ENCODE measurements around the gene FAXC.

FAXC gene

DNA sequence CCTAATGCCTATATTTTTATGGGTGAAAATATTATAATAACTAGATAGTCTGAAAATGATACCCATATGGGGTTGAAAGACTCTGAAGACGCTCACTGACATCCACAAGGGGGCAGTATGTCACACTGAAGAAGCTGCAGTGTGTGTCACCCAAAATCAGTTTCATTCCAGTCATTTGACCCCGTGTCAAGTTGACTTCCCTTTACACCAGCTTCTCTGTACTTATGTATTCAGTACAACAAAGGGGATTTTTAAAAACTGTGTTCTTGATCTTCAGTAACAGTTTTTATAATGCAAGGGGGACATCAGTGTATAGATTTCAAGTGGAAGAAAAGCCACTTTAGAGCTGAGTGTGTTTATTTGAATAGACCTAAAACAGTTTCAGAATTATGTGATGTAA is 19.3 kb downstream of the FAXC start:
- Histone ChIP-seq H3K27me3 (replicated peaks; ENCODE audit: control insufficient read depth, insufficient read depth, low read length) (no peaks in the 10 kb centered on the region), H3K4me3 (replicated peaks; ENCODE audit: low read depth, low read length) (no peak overlapping the region), H3K36me3 (ENCODE audit: control insufficient read depth, insufficient read depth, low read length) (no peaks in the 10 kb centered on the region)
- TF ChIP-seq, protein P1, sequence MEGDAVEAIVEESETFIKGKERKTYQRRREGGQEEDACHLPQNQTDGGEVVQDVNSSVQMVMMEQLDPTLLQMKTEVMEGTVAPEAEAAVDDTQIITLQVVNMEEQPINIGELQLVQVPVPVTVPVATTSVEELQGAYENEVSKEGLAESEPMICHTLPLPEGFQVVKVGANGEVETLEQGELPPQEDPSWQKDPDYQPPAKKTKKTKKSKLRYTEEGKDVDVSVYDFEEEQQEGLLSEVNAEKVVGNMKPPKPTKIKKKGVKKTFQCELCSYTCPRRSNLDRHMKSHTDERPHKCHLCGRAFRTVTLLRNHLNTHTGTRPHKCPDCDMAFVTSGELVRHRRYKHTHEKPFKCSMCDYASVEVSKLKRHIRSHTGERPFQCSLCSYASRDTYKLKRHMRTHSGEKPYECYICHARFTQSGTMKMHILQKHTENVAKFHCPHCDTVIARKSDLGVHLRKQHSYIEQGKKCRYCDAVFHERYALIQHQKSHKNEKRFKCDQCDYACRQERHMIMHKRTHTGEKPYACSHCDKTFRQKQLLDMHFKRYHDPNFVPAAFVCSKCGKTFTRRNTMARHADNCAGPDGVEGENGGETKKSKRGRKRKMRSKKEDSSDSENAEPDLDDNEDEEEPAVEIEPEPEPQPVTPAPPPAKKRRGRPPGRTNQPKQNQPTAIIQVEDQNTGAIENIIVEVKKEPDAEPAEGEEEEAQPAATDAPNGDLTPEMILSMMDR (IDR thresholded peaks at IDR 0.05; ENCODE audit: insufficient read depth, low read length, poor library complexity, severe bottlenecking), result peak; percentile 72
- DNase-seq (ENCODE audit: extremely low read depth, insufficient read length), result peak; percentile 48

DNA sequence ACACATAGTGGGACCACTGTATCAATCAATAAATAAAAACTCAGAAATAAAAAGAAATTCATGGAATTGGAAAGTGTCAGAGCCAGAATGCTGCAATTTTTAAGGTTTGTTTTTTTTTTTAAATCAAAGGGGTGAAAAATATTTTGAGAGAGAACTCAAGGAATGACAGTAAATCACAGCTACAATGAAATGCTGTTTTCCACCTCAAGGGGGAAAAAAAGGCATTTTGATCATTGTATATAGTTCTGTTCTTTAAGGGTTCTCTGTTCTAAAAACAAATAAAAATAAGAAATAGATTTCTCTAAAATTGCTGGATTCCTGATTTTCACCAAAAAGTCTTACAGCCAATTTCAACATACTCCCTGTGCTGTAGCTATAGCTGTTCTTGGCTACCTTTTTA is 24.5 kb downstream of the FAXC start:
- Histone ChIP-seq H3K4me3 (replicated peaks; ENCODE audit: low read depth, low read length) (no peak overlapping the region), H3K36me3 (ENCODE audit: control insufficient read depth, insufficient read depth, low read length) (no peaks in the 10 kb centered on the region), H3K27me3 (replicated peaks; ENCODE audit: control insufficient read depth, insufficient read depth, low read length) (no peaks in the 10 kb centered on the region; the same call in 1 of the 2 replicates)
- DNase-seq (ENCODE audit: extremely low read depth, insufficient read length), result no peak
- TF ChIP-seq, protein P1 (IDR thresholded peaks at IDR 0.05; ENCODE audit: insufficient read depth, low read length, poor library complexity, severe bottlenecking), result no peak

DNA sequence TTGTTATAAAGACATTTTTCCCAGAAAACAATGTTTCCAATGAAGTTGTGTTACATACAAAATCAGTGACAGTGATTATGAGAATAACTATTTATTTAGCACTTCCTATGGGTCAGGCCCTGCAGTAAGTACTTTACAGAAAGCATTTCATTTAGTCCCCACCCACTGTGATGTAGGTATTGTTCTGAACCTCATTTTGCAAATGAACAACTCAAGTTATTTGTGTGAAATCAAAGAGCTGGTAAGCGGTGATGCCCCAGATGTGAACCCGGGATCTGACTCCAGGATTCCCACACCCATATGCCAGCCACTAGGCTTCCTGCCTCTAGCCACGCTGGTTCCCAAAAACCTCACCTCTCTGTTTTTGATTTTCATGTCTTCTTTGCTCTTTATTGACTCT is 30.9 kb downstream of the FAXC start:
- Histone ChIP-seq H3K36me3 (ENCODE audit: control insufficient read depth, insufficient read depth, low read length) (no peaks in the 10 kb centered on the region), H3K4me3 (replicated peaks; ENCODE audit: low read depth, low read length) (no peak overlapping the region), H3K27me3 (replicated peaks; ENCODE audit: control insufficient read depth, insufficient read depth, low read length) (no peaks in the 10 kb centered on the region; the same call in 1 of the 2 replicates)
- DNase-seq (ENCODE audit: extremely low read depth, insufficient read length), result no peak
- TF ChIP-seq, protein P1 (IDR thresholded peaks at IDR 0.05; ENCODE audit: insufficient read depth, low read length, poor library complexity, severe bottlenecking), result no peak

DNA sequence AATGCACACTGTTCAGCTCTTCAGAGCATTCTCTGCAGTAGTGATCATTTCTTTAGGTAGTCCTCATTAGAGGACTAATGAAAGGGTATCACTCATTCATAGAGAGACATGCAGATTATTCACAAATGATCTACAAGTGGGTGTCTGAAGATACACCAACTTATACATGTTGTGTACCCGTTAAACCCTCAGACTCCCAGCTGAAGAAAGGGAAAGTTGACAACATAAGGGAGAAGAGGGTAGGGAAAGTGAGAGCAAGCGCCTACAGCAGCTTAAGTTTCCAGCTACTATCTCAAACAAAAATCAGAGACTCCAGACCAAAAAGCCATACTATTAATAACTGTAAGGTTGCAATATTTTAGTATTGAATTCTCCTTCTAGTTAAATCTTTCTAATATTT is 37.1 kb downstream of the FAXC start:
- TF ChIP-seq, protein P1 (IDR thresholded peaks at IDR 0.05; ENCODE audit: insufficient read depth, low read length, poor library complexity, severe bottlenecking), result no peak
- Histone ChIP-seq H3K27me3 (replicated peaks; ENCODE audit: control insufficient read depth, insufficient read depth, low read length) (no peaks in the 10 kb centered on the region), H3K36me3 (ENCODE audit: control insufficient read depth, insufficient read depth, low read length) (no peaks in the 10 kb centered on the region), H3K4me3 (replicated peaks; ENCODE audit: low read depth, low read length) (no peak overlapping the region)
- DNase-seq (ENCODE audit: extremely low read depth, insufficient read length), result no peak

DNA sequence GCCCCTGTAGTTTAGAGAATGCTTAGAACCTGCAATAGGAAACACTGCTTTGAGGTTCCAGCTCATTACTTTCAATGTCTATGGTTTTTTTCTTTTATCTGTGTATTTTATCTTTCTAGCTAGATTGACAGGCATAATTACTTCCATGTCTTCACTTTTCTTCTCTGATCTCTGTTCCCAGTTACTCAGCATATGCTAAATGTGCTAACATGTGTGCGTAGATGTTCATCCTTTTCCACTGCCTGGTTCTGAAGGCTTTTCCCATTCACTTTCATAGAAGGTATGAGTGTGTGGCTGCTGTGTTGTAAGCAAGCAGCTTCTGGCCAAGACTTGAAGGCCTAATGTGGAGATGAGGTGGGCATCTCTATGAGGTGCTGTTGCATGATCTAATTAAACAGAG is 38.9 kb downstream of the FAXC start:
- H3K4me3 ChIP-seq (replicated peaks; ENCODE audit: low read depth, low read length), result no peak overlapping the region
- TF ChIP-seq, protein P1 (IDR thresholded peaks at IDR 0.05; ENCODE audit: insufficient read depth, low read length, poor library complexity, severe bottlenecking), result no peak
- no peaks in the 10 kb centered on the region for H3K36me3 ChIP-seq (ENCODE audit: control insufficient read depth, insufficient read depth, low read length)
- no peaks in the 10 kb centered on the region; the same call in 1 of the 2 replicates for H3K27me3 ChIP-seq (replicated peaks; ENCODE audit: control insufficient read depth, insufficient read depth, low read length)
- DNase-seq (ENCODE audit: extremely low read depth, insufficient read length), result no peak

DNA sequence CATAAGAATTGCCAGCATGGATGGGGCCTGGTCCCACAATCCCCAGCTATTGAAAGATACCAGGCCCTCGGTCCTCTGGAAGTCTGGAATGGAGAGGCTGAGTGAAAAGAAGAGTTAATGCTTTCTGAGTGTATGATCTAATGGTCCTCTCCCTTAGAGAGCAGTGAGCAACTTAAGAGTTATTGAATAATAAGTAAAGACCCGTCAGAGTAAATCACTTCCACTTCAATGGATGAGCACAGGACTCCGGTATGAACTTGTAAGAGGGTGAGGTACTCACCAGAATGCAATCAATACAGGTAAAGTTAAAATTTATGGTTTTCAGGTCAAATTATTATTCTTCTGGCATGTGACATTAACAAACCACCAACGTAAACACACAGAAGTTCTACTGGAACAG is 39.9 kb downstream of the FAXC start:
- DNase-seq (ENCODE audit: extremely low read depth, insufficient read length), result no peak
- Histone ChIP-seq H3K4me3 (replicated peaks; ENCODE audit: low read depth, low read length) (no peak overlapping the region), H3K36me3 (ENCODE audit: control insufficient read depth, insufficient read depth, low read length) (no peaks in the 10 kb centered on the region), H3K27me3 (replicated peaks; ENCODE audit: control insufficient read depth, insufficient read depth, low read length) (no peaks in the 10 kb centered on the region; the same call in 1 of the 2 replicates)
- TF ChIP-seq, protein P1 (IDR thresholded peaks at IDR 0.05; ENCODE audit: insufficient read depth, low read length, poor library complexity, severe bottlenecking), result no peak
